ENCODE results near the gene KCNMB3. TPM values are rescaled to one million over a fixed set of nuclear protein-coding genes. Genes with fewer than 3 reads are reported as not detected.

The KCNMB3 gene, protein sequence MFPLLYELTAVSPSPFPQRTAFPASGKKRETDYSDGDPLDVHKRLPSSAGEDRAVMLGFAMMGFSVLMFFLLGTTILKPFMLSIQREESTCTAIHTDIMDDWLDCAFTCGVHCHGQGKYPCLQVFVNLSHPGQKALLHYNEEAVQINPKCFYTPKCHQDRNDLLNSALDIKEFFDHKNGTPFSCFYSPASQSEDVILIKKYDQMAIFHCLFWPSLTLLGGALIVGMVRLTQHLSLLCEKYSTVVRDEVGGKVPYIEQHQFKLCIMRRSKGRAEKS
- total RNA-seq = 1 to 10 TPM in 1 of 4 donors, under 1 TPM in 3; 0.47 to 1.7 (median 0.68) TPM

DNA sequence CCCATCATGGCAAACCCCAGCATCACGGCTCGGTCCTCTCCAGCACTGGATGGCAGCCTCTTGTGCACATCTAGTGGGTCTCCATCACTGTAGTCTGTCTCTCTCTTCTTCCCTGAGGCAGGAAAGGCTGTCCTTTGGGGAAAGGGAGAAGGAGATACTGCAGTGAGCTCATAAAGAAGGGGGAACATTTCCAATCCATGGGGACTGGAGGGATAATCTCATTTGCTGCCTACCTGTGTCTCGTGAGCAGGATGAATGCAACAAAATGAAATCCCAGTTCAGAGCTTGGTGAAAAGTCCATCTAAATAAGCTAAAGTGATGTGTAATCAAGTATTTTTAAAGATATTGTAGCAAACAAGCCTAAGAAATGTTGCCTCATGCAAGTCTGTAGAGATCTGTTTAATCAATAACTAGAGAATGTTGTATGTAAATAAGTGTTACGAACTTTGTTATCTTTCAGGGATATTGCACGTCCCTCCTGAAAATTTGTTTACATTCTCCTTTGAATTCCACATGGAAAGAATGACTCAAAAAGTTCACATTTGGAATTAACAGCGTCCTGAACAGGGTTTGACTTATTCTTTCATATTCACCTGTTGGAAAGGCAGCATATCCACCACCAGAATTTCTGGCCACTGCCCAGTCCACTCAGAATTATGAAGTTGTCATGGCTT lies at the start of gene KCNMB3:
KCNMB3 (minus strand) TSS at position 312 of the 674 bp plus-strand sequence; CDS start at position 188, 124 bp downstream.
- H3K36me3 ChIP-seq = no peaks in the 10 kb centered on the region
- H3K27ac ChIP-seq = no peak within 1 kb of the TSS
- TF ChIP-seq, protein P1, sequence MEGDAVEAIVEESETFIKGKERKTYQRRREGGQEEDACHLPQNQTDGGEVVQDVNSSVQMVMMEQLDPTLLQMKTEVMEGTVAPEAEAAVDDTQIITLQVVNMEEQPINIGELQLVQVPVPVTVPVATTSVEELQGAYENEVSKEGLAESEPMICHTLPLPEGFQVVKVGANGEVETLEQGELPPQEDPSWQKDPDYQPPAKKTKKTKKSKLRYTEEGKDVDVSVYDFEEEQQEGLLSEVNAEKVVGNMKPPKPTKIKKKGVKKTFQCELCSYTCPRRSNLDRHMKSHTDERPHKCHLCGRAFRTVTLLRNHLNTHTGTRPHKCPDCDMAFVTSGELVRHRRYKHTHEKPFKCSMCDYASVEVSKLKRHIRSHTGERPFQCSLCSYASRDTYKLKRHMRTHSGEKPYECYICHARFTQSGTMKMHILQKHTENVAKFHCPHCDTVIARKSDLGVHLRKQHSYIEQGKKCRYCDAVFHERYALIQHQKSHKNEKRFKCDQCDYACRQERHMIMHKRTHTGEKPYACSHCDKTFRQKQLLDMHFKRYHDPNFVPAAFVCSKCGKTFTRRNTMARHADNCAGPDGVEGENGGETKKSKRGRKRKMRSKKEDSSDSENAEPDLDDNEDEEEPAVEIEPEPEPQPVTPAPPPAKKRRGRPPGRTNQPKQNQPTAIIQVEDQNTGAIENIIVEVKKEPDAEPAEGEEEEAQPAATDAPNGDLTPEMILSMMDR (IDR thresholded peaks at IDR 0.05) = no peak
- TF ChIP-seq EP300 (IDR thresholded peaks at IDR 0.05) (no peak), POLR2AphosphoS5 (IDR thresholded peaks at IDR 0.05) (no peak), POLR2A (IDR thresholded peaks at IDR 0.05) (no peak)
- H3K4me3 ChIP-seq = no peak within 1 kb of the TSS
- no peaks in the 10 kb centered on the region for H3K4me1 ChIP-seq
- no peaks in the 10 kb centered on the region for H3K27me3 ChIP-seq
- no peaks in the 10 kb centered on the region for H3K9me3 ChIP-seq
- DNase-seq (ENCODE audit: low spot score in 2 of 2) = no peak
- WGBS = 95% methylated on average over 6 of the region's 6 CpGs

DNA sequence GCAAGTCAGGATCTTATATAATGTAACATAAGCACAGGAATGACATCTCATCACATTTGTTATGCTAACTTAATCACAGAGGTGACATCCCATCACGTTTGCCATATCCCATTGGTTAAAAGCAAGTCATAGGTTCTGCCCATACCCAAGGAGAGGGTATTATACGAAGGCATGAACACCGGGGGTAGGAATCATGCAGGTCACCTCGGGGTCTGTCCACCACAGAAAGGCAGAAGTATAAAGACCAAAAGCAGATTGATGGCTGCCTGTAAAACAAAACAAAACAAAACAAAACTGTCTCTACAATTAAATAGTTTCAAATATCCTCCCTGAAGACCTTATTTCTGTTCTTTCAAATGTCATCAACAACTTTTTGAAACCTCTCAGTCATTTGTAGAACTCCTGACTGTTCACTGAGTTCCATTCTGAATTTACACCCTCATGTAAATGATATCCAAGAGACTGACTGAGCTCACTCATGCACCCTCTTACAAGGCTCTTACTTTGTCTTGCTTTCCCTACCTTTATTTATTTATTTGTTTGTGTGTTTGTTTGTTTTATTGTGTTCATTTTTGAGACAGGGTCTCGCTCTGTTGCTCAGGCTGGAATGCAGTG lies 49.2 kb upstream of the KCNMB3 start:
- Histone ChIP-seq H3K27me3 (no peaks in the 10 kb centered on the region), H3K9me3 (no peaks in the 10 kb centered on the region), H3K27ac (no peak overlapping the region), H3K36me3 (no peaks in the 10 kb centered on the region), H3K4me1 (no peaks in the 10 kb centered on the region), H3K4me3 (no peak overlapping the region)
- TF ChIP-seq POLR2AphosphoS5 (IDR thresholded peaks at IDR 0.05) = no peak
- TF ChIP-seq EP300 (IDR thresholded peaks at IDR 0.05) = no peak
- no peak for TF ChIP-seq POLR2A (IDR thresholded peaks at IDR 0.05)
- TF ChIP-seq, protein P1 (IDR thresholded peaks at IDR 0.05) = no peak
- WGBS = 85% methylated on average over 5 of the region's 5 CpGs
- DNase-seq (ENCODE audit: low spot score in 2 of 2) = no peak

DNA sequence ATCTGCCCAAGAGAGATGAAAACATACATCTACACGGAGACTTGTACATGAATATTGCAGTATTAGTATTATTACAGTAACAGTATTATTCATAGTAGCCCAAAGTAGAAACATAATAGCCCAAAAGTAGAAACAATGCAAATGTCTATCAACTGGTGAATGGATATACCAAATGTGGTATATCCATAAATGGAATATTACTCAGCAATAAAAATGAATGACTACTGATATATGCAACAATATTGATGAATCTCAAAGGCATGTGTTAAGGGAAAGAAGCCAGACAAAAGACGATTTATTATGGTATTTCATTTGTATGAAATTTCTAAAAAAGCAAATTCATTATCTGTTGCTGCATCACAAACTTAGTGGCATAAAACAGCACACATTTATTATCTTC lies 48.4 kb upstream of the KCNMB3 start:
- DNase-seq (ENCODE audit: low spot score in 2 of 2) = no peak
- Histone ChIP-seq H3K4me1 (no peaks in the 10 kb centered on the region), H3K9me3 (no peaks in the 10 kb centered on the region), H3K4me3 (no peak overlapping the region), H3K27ac (no peak overlapping the region), H3K36me3 (no peaks in the 10 kb centered on the region), H3K27me3 (no peaks in the 10 kb centered on the region)
- 95% methylated on average over 2 of the region's 2 CpGs for WGBS
- TF ChIP-seq POLR2A (IDR thresholded peaks at IDR 0.05) (no peak), EP300 (IDR thresholded peaks at IDR 0.05) (no peak), POLR2AphosphoS5 (IDR thresholded peaks at IDR 0.05) (no peak)
- TF ChIP-seq, protein P1 (IDR thresholded peaks at IDR 0.05) = no peak

DNA sequence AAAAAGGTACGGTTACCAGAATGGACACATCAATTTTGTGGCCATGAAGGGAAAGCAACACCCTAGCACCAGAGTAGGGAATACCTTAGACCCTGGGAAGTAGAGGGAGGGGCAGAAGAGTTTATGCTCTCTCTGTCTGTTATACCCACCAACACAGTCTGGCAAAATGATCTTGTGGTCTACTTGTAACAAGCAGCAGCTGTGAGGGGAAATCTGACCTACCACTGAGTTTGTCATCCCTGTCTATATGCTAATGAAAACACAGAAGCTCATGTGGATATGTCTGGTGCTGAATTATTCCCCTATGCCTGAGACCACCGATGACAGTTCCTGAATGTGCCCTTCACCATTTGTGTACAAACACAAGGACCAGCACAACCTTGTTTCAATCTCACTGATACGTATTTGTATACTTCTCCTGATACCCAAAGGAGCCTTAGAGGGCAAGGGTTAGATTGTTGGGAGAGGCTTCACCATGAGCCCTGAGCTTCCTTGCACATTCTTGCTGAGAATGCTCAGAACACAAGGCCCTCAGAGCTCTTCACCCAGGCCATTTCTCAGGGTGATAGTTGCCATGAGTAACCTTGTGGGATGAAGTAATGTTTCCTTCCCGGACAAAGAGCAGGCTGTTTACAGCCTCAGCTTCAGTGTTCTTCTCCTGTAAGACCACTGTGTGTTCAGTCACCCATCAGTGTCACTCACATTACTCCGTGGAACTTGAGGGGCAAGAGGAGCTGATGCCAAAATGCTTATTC lies 47.2 kb upstream of the KCNMB3 start:
- WGBS = 69% methylated on average over 5 of the region's 5 CpGs
- DNase-seq (ENCODE audit: low spot score in 2 of 2) = no peak
- H3K27me3 ChIP-seq = no peaks in the 10 kb centered on the region

DNA sequence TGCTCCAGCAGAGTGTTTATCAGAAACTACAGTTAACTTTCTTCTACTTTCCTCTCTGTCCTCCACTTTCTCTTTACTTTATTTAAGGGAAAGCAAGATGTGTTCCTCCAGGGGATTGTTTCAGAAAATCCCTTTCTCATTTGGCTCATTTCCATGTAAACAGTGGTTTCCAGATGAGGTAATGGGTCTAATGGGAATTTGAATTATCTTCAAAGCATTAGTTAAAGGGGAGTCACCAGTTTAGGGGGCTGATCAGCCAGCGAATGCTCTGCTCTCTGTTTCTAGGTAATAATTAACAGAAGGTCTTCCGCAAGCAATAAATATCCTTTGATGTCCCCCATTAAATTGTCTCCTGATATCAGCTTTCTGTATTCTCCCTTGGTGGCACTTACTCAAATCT lies 41.5 kb upstream of the KCNMB3 start:
- Histone ChIP-seq H3K27me3 (no peaks in the 10 kb centered on the region), H3K4me3 (no peak overlapping the region), H3K4me1 (no peaks in the 10 kb centered on the region), H3K27ac (no peak overlapping the region), H3K36me3 (no peaks in the 10 kb centered on the region), H3K9me3 (no peaks in the 10 kb centered on the region)
- no peak for DNase-seq (ENCODE audit: low spot score in 2 of 2)
- 51% methylated on average over 2 of the region's 2 CpGs for WGBS
- TF ChIP-seq, protein P1 (IDR thresholded peaks at IDR 0.05) = no peak
- TF ChIP-seq EP300 (IDR thresholded peaks at IDR 0.05) = no peak
- no peak for TF ChIP-seq POLR2AphosphoS5 (IDR thresholded peaks at IDR 0.05)
- no peak for TF ChIP-seq POLR2A (IDR thresholded peaks at IDR 0.05)

More for the DNA sequence above, 47.2 kb upstream of the KCNMB3 start:
- Histone ChIP-seq H3K36me3 (no peaks in the 10 kb centered on the region), H3K9me3 (no peaks in the 10 kb centered on the region), H3K27ac (no peak overlapping the region), H3K4me1 (no peaks in the 10 kb centered on the region), H3K4me3 (no peak overlapping the region)
- no peak for TF ChIP-seq POLR2AphosphoS5 (IDR thresholded peaks at IDR 0.05)
- TF ChIP-seq EP300 (IDR thresholded peaks at IDR 0.05) = no peak
- no peak for TF ChIP-seq POLR2A (IDR thresholded peaks at IDR 0.05)
